T1000 (cell line): Measurements from ENCODE around the gene NOTCH1.

Experiments
- DNase-seq: peaks from one replicate; lab custom pipeline; 2025; ENCODE audit warnings: mixed read lengths; lab: John Stamatoyannopoulos, UW

The NOTCH1 gene

DNA sequence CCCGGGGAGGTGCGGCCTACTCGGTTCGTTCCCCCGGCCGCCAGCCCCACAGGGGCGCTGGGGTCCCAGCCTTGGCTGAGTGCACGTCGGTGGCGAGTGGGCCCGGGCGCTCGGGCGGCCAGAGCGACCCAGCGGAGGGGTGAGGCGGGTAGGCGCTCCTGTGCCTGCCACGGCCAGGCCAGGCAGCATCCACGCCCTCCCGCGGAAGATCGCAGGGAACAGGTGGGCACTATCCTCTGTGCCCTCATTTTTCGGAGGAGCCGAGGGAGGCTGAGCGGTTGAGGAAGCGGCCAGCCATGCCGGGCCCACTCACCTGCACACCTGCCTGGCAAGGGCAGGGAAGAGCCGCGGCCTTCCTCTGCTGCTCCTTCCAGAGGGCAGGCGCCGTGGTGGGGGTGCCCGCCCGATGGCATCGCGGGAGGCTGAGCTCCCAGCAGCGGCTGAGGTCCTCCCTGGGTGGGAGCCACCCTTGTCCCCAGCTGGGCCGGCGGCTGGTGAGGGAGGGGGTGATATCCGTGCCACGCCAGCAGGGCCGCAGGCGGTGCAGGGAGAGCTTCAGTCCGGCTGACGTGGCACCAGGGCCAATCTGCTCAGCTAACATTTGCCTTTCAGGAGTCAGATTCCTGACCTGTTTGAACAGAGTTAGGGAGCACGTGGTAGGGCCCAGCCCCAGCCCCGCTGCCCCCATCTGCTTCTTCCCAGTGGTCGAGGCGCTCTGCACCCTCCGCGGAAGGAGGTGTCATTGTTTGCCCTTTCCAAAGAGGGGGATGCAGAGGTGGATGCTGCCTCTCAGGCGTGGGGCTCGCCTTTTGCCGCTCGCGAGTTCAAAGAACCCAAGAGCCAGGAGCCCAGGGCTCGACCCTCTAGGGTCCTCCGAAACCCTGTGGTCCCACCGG is 61.4 kb downstream of the NOTCH1 start:
- DNase-seq: no peak

DNA sequence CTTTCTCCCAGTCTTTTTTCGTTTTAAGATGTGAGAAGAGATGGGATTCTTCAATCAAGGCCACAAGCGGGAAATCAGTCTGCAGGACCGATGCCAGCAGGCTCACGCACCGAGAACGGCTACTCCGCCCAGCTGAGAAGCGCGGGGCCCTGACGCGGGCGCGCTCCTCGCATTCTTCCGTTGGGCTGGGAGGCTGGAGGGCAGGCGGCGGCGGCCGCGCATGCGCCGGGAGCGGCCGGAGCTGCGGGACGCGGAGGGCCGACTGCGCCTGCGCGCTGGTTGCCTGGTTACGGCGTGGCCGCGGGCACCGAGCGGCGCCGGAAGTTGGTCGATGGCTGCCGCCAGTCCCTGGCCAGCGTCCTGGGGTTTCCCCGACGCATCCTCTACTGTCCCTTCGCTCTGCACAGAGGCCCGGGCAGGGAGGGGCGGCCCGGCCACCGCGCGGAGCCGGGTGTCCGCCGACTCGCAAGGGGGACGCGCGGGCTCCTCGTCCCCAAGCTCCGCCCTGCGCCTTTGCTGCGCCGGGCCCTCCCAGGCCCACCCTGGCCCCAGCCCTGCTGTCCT is 62.2 kb downstream of the NOTCH1 start:
- DNase-seq: peak; percentile 89

DNA sequence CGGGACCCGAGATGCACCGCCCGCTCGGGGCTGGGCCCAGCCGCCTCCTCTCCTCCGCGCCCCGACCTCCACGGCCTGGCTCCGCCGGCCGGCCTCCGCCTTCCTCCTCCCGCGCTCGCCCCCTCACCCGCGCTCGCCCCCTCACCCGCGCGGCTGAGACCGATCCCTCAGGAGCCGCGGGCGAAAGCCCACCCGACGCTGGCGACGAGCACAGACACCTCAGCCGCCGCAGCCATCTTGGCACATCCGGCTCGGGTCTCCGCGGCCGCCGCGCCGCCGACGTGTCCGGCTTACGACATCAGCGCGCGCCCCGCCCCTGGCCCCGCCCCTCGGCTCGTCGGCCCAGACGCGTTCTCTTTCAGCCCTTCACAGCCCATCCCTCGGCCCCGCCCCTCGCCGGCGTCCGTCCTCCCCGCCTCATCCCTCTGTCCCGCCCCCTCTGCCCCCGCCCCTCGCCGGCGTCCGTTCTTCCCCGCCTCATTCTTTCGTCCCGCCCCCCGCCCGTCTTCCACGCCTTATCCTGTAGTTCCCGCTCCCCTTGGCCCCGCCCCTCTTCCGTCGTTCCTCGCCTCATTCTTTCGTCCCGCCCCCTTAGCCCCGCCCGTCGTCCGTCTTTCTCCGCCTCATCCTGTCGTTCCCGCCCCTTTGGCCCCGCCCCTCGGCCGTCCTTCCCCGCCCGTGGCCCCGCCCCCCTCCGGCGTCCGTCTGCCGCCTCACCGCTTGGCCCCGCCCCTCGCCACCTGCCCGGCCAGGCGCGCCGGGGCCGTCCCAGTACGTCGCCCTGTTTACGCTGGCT is 62.9 kb downstream of the NOTCH1 start, which contains the start of gene SEC16A:
Gene SEC16A, minus strand, starts transcription at position 248 of the 796 bp plus-strand sequence. CDS start 5,425 bp downstream, outside the sequence.
- DNase-seq: peak; percentile 97

DNA sequence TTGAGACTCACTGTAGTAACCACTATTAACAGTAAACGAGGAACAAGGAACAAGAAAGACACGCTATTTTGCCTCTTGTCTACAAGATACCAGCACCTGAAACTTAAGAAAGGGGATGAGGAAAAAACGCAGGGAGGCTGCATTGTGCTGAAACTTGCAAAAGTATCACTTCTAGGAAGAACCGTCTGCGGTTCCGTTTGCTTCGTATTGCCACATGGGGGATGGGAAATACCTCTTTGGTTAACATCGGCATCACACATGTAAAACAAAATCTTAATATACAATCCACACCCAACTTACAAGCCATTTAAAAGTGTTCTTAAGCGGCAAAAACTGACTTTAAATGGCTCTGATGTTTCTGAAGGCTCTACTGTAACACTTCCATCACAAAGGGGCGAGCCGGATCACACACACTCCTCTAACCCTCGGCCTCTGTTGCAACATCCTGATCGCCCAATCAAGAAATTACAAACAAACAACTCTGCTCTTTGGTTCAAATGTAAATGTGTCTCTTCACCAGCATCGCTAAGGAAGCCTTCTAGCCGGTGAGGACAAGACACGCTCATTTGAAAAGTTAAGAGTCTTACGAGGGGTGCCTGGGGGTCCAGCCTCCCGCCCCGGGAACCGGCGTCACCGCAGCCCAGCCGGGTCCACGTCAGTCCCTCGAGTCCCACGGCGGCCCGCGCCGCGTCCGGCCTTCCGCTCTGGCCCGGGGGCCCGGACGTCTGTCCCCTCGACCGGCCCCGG is 63.6 kb downstream of the NOTCH1 start:
- no peak for DNase-seq

DNA sequence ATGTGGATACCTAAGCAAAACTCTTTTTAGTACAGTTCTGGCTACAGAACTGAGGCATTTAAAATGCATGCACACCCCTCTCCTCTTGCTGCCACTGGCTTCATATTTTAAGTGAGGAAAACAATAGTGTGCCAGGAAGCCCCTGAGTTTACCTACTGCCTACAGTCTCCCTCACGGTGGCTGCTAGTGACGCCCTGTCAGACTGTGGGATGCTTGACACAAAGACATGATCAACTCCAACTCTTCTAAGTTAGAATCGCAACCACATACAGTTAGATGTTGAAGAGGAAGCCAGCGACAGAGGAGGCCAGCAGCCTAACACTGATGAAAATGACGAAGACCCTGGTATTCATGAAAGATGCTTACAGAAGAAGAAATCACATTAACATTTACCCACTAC is 64.3 kb downstream of the NOTCH1 start:
- DNase-seq: no peak

DNA sequence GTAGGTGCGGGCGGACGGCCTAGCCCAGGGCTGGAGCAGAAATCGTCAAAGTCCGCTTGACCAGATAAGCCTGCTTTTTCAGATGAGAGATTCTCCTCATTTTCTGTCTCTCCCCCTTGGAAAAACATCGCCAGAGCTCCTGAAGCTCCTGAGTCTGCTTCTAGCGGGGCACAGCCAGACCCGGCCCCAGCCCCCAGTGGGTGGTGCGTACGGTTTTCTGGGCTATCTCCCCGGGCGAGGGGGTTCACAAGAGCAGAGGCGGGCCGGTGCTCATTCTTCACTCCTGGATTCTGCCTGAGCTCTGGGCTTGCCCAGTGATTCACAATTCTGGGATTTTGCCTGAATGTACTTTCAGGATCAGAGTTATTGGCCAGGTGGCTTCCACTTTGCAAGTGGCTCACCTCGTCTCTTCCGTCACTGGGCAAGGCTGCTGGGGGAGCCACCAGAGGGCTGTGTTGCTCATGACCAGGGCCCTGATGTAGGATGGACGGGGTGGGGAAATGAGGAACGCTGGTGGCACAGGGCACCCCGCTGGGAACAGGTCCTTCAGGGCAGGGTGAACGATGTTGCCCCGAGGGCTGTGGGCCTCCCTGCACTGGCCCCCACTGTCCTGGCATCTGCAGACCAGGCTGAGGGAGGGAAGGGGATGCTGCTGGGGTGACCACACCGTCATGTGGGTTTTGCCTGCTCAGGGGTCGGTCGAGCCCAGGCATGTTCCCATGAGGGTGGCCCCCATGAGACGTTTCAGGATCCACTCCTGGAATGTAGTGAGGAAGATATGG is 69.3 kb downstream of the NOTCH1 start:
- DNase-seq: no peak

DNA sequence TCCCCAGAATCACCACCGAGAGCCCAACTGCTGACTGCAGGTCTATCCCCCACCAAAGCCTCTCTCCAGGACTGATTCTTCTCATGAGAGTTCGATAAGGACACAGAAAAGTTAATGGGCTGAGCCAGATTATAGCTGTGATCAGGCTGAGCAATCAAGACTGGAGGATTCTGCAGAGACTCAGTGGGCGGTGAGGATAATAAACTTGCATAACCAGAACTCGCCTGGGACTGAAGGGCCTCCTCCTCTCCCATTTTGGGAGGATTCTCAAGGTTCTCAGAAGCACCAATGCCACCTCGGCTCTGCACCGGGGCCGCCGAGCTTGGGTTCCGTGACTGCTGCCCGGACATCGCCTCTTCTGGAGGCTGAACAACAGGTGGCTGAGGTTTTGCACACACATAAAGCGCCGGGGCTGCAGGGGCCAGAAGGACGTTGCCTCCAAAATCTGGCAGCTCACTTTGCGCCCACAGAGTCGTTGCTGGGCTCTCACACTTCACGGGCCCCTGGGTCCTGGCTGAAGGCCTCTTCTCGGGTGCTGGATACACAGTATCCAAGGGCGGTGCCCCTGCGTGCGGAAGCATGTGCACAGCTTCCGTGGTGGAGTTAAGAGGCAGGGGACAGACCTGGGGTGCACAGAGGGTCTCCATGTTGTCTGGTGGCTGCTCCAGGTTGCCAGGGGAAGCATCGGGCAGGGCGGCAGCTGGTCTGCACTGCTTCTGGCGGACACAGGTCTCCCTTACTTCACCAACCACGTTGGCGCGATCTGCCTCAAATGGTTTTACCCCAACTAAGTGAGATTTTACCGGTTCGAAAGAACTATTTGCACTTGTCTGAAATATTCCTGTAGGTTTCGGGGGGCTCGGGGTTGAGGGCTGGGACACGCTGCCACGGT is 70.6 kb downstream of the NOTCH1 start:
- no peak for DNase-seq

DNA sequence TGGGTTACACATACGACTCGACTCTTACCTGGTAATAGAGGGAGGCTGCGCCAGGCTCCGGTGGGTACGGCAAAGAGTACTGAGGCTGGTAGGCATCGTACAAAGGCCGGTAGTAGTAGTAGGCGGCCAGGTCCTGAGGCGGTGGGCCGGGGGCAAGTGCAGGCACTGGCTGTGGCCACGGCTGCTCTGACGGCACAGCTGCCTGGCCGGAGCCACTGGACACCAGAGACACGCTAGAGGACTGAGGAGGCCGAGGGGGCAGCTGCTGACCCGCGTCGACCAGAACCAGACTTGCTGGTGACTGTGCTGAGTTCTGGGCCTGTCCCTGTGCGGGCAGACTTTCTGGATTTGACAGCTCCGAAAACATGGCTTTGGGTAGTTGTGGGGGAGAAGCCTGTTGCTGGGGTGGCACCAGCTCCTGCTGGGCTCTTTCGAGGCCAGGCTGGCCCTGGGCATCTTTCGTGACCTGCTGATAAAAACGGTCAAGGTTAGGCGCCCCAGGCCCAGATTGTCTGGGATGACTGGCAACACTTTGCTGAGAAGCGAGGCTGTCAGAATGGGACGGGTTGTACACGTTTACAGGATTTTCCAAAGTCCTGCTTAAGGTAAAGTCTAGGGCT is 71.7 kb downstream of the NOTCH1 start:
- DNase-seq: no peak

DNA sequence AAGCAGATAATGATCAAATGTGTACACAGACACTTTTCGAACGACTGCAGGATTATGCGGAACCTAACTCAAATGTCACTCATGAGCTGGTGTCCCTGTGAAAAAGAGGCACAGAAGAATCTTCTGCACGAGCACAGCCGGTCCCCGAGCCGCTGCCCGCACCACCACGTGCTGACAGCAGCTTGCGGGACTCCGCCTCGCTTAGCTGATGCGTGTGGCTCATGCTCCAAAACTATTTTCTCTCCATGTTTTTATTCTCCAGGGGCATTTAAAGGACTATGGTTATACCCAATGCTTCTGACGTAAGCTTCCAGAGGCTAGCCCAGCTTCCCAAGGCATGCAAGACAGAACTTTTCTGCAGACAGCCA is 72.5 kb downstream of the NOTCH1 start:
- DNase-seq: no peak

DNA sequence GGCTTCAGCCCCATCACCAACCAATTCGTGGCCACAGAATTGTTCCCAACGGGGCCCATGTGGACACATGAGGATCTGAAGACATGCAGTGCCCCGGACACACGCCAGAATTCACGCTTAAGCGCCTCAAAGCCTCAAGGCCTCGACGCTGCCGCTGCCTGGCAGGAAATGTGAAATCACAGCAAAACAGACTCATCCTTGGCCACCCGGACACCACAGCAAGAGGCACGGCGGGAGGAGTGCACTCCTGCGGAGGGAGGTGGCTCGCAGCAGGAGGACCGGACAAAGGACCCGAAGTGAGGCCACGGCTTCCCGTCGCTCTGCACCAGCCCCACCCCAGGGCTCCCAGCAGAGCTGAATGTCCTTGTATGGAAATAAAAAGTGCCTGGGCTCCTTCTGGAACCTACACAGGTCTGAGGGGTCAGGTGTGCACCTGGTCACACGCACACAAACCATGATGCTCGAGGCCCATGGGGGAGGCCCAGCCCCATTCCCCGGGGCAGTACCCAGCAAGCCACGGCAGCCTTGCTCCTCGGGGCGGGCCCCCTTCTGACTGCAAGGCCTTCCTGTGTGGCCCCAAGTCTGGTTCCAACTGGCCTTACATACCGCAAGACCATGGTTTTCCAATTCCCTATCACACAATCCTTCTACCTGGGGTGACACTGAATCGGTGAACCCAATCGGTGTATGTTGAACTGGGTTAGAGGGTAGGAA is 73.1 kb downstream of the NOTCH1 start:
- DNase-seq: no peak

DNA sequence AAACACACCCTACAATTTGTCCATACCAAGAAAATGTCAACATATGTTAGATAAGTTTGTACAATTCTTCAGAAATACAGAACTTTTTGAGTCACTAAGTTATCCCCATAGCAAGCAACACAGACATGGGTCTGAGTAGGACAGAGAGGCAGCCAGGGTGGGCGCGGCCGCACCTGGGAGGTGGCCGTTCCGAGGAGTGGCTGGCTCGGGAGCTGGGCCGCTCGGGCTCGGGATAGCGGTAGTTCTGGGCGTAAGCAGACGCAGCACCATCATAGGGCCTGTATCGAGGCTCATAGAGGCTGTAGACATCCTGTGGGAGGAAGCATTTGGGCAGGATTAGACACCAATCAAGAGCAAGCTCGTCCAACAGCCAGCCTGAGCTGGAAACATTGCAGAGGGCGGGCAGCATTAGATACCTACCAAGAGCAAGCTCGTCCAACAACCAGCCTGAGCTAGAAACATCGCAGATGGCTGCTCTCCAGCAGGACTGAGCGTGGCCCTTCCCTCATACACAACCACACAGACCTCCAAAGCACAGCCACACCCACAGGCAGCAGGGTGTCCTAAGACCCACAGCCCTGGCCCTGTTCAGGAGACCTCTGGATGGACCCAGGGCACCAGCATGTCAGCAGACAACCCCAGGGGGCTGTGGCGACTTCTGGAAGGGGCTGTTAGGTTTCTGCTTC is 73.9 kb downstream of the NOTCH1 start:
- no peak for DNase-seq

DNA sequence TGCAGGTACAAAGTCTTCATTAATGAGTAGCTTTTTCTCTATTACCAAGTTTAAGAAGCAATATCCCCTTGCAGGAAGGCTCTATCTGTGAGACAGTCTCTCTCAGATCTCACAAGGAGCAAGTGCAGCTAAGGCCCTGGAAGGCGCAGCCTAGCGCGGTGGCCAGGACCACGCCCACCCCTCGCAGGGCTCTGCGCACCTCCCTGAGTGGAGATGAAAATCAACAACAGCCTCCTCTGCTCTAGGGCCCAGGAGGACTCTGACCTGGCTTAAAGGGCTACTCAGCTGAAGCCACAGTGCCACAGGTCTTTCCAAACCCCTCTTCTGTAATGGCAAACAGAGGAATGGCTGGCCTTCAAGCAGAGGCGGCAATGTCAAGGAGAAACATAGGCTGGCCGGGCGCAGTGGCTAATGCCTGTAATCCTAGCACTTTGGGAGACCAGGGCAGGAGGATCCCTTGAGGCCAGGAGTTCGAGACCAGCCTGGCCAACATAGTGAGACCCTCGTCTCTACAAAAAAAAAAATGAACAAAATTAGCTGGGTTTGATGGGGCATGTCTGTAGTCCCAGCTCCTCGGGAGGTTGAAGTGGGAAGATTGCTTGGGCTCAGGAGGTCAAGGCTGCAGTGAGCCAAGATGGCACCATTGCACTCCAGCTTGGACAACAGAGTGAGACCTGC is 74.9 kb downstream of the NOTCH1 start:
- DNase-seq: no peak

DNA sequence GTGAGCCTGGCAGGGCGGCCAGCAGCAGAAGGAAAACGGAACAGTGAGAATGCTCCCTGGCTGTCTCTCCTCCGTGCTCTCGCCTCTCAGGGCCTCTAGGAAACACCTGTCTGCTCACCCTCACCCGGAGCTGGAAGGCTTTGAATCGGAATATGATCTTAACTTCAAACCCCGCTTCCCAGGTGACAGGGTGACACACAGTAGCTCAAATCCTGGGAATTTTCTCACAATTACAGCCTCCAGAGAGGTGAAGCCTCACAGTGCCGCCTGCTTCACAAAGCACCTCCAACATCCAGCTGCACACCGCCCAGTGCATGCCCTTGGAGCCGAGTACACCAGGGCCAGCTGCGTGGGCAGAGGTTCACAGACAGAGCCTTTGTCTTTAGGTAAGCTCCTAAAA is 75.5 kb downstream of the NOTCH1 start:
- no peak for DNase-seq

DNA sequence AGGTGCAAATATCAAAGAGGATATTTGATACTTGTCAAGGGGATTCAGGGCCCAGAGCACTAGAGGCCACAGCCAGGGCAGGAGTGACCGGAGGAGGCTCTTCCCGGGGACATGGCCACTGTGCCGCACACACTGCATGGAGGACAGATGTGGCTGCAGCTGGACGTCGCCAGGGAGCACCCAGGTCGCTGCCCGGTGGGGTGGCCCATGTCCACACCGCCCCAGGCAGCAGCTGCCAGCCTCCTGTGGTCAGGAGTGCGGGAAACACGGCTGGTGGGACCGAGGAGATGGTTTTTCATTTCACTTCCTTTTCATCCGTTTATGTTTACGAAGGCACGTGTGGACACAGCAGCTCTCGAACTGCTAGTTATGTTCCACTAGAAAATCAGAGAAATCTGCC is 78.1 kb downstream of the NOTCH1 start:
- no peak for DNase-seq

DNA sequence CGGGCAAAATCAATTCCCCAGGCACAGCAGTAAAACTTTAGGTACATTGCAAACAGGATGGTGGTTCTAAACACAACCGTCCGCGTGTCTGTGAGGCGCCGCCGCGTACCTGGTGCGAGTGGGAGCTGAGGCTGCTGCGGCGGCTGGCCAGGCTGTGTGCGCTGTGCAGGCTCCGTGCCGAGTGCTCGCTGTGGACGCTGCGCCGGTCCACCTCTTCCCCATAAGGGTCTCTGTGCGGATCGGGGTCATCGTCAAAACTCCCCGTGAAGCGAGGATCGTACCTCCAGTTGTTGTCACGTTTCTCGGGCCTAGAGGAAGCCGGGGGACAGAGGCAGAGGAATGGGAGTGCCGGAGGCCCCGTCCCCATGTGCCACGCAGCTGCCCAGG is 79.7 kb downstream of the NOTCH1 start:
- no peak for DNase-seq

DNA sequence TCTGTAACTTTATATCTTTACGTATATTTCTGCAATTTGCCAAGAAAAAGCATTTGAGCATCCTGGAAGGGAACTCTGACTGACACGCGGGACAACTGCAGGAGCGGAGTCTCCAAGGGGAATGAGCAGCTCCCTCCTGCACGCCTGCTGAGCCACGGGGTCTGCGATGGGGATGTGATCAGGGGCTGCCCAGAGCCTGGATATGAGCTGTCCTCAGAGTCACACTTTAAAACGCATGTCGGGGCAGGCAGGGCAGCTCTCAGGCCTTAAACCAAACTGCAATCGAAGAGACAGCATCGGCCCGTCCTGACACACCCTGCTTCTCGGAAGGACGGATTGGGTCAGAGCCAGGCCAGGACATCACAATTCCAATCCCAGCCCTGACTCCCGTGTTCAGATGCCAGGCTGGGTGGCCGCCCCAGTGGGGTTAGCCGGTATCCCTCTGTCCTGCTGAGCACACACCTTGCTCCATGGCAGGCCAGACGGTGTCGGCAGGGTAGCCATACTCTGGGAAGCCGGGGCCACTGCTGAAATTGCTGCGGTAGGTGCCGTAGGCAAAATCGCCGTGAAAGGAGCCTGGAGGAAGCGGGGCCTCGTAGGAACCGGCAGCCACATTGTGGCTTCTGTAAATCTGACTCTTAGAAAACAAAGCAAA is 80.2 kb downstream of the NOTCH1 start:
- DNase-seq: no peak

DNA sequence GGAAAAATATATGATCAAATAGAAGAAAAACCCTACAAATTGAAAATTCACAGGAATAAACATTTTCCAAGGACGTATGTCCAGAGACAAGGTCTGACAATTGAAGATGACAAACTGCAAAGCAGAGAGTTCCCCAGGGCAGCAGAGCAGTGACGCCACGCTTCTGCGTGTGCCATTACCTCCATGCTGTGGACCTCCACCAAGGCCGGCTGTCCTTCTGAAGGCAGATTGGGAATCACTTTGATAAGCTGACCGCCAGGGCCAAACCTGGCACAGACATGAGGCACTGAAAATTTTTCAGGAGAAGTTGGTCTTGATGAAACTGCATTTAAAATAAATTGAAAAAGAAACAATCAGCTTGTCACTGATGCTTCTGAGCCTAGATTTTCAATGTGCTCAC is 81.6 kb downstream of the NOTCH1 start:
- no peak for DNase-seq
